NCI-H146 (cell line): ENCODE measurements around the gene SCAND1.
"Not testable (repeated sequence)": the region's sequence is repeated elsewhere in the genome, so short reads cannot be mapped to it uniquely, and the experiment has no call there.

Source experiments
- DNase-seq: peaks from one replicate; lab custom pipeline; 2025; lab: John Stamatoyannopoulos, UW

The SCAND1 gene

GRCh38 chr20:35954200-35954906 lies at the start of gene SCAND1:
TSS of gene SCAND1 (minus strand) at chr20:35954502. CDS start at chr20:35954284, 218 bp downstream.
- DNase-seq: peak; percentile 99

- DNase-seq: no peak
Measured at GRCh38 chr20:36004045-36004444, 49.7 kb upstream of the SCAND1 start.

- DNase-seq: no peak
Measured at GRCh38 chr20:36002855-36003254, 48.6 kb upstream of the SCAND1 start.

- DNase-seq: not testable (repeated sequence)
Measured at GRCh38 chr20:36001331-36001730, 47.0 kb upstream of the SCAND1 start.

GRCh38 chr20:35996492-35996891 lies 42.2 kb upstream of the SCAND1 start:
- not testable (repeated sequence) for DNase-seq

- DNase-seq: peak; percentile 95
Measured at GRCh38 chr20:35994994-35995453, 40.7 kb upstream of the SCAND1 start.

GRCh38 chr20:35992713-35993335 lies 38.5 kb upstream of the SCAND1 start:
- peak; percentile 76 for DNase-seq

- no peak for DNase-seq
Measured at GRCh38 chr20:35991142-35991771, 37.0 kb upstream of the SCAND1 start.

- no peak for DNase-seq
Measured at GRCh38 chr20:35988910-35989463, 34.7 kb upstream of the SCAND1 start.

- DNase-seq: no peak
Measured at GRCh38 chr20:35985806-35986205, 31.5 kb upstream of the SCAND1 start.

GRCh38 chr20:35984382-35984781 lies 30.1 kb upstream of the SCAND1 start:
- DNase-seq: no peak

GRCh38 chr20:35981969-35982368 lies 27.7 kb upstream of the SCAND1 start:
- DNase-seq: no peak

- no peak for DNase-seq
Measured at GRCh38 chr20:35979544-35979943, 25.2 kb upstream of the SCAND1 start.

- DNase-seq: no peak
Measured at GRCh38 chr20:35978041-35978513, 23.8 kb upstream of the SCAND1 start.

GRCh38 chr20:35975576-35976373 lies 21.5 kb upstream of the SCAND1 start:
- no peak for DNase-seq

- no peak for DNase-seq
Measured at GRCh38 chr20:35974256-35974655, 20.0 kb upstream of the SCAND1 start.

- DNase-seq: peak; percentile 78
Measured at GRCh38 chr20:35972462-35972861, 18.2 kb upstream of the SCAND1 start.

GRCh38 chr20:35971981-35972380 lies 17.7 kb upstream of the SCAND1 start:
- DNase-seq: no peak

- no peak for DNase-seq
Measured at GRCh38 chr20:35968930-35969329, 14.6 kb upstream of the SCAND1 start.

GRCh38 chr20:35967979-35968640 lies 13.8 kb upstream of the SCAND1 start, which contains the start of gene CNBD2:
TSS of gene CNBD2 (plus strand) at chr20:35968590. CDS start at chr20:35968763, 173 bp downstream.
- no peak for DNase-seq

GRCh38 chr20:35963878-35964277 lies 9.6 kb upstream of the SCAND1 start:
- DNase-seq: no peak
